ENCODE results near the gene CMIP. TPM values are rescaled to one million over a fixed set of nuclear protein-coding genes. Genes with fewer than 3 reads are reported as not detected.

Gene CMIP
- total RNA-seq, 4 donors from 2014 or later = 15.5 to 65.9 (median 20.2) TPM

- H3K27me3 ChIP-seq = no peaks in the 10 kb centered on the region
- H3K36me3 ChIP-seq = no peaks in the 10 kb centered on the region
- H3K4me3 ChIP-seq (replicated peaks in 1 of 3) = no peak overlapping the region
- TF ChIP-seq POLR2A (IDR thresholded peaks at IDR 0.05) (no peak), CTCF (IDR thresholded peaks at IDR 0.05) (no peak)
- intact Hi-C loops (cut with DNase I) = no loop called here
- peaks cover 3 to 38% of the 10 kb centered on the region in 2 donors for H3K4me1 ChIP-seq
- H3K27ac ChIP-seq = no peak overlapping the region
- no peak for DNase-seq
- no peaks in the 10 kb centered on the region for H3K9me3 ChIP-seq
- 95 to 97% methylated on average over 10 to 13 of the region's 13 CpGs for WGBS, 2 donors
Measured at GRCh38 chr16:81455006-81455405, 10.4 kb downstream of the CMIP start.

GRCh38 chr16:81455720-81456494 lies 11.3 kb downstream of the CMIP start:
- Histone ChIP-seq H3K27me3 (no peaks in the 10 kb centered on the region), H3K4me3 (replicated peaks in 1 of 3) (no peak overlapping the region), H3K4me1 (peaks cover 7 to 43% of the 10 kb centered on the region in 2 donors), H3K9me3 (no peaks in the 10 kb centered on the region), H3K36me3 (no peaks in the 10 kb centered on the region), H3K27ac (no peak overlapping the region)
- no peak for DNase-seq
- TF ChIP-seq CTCF (IDR thresholded peaks at IDR 0.05) (no peak), POLR2A (IDR thresholded peaks at IDR 0.05) (no peak)
- intact Hi-C loops (cut with DNase I) = no loop called here
- WGBS, 2 donors = 91 to 95% methylated on average over 17 of the region's 17 CpGs

GRCh38 chr16:81456523-81457325 lies 12.1 kb downstream of the CMIP start:
- no peaks in the 10 kb centered on the region for H3K36me3 ChIP-seq
- DNase-seq = no peak

DNA sequence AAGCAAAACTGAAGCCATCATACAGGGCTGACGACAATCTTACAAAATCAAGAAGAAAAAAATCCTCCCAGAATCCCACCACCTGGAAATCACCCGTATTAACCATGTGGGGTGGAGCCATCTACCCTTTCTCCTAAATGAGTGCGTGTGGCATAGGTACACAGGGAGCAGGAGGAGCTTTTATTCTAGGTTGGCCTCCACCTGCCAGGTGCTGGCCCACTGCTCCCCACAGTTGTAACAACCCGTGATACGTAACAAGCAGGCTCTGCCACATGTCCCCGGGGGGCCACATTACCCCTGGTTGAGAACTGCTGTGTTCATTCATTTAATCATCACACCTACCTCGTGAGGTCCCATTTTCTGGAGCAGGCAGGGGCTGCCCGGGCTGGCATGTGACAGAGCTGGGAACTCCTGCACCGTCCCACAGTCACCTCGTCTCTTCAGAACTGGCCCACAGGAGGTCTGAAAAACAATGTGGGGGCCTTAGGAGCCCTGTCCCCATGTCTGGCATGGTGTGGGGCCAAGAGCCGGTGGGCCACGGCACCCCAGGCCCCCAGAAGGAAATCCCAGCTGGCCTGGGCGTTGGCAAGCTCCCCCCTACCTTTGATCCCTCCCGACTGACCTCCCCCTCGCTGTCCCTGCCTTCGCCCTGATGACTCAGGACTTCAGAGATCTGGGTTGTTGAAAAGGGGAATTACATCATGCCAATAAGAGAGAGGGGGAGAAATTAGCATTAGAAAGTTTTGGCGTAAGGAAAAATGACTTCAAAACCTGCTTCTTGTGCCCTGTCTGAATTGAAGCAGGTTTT lies 12.9 kb downstream of the CMIP start:
- H3K4me1 ChIP-seq = peaks cover 11 to 41% of the 10 kb centered on the region in 2 donors

More at GRCh38 chr16:81456523-81457325, 12.1 kb downstream of the CMIP start:
- H3K9me3 ChIP-seq = no peaks in the 10 kb centered on the region
- no peaks in the 10 kb centered on the region for H3K27me3 ChIP-seq
- peaks cover 7 to 43% of the 10 kb centered on the region in 2 donors for H3K4me1 ChIP-seq
- intact Hi-C loops (cut with DNase I) = no loop called here
- TF ChIP-seq CTCF (IDR thresholded peaks at IDR 0.05) = no peak
- no peak for TF ChIP-seq POLR2A (IDR thresholded peaks at IDR 0.05)
- no peak overlapping the region for H3K27ac ChIP-seq
- no peak overlapping the region for H3K4me3 ChIP-seq (replicated peaks in 1 of 3)
- WGBS, 2 donors = 93% methylated on average over 21 to 22 of the region's 23 CpGs

More for the DNA sequence above, 12.9 kb downstream of the CMIP start:
- intact Hi-C loops (cut with DNase I) = no loop called here
- 75 to 83% methylated on average over 12 to 17 of the region's 17 CpGs for WGBS, 2 donors
- Histone ChIP-seq H3K36me3 (no peaks in the 10 kb centered on the region), H3K27me3 (no peaks in the 10 kb centered on the region), H3K27ac (no peak overlapping the region), H3K9me3 (no peaks in the 10 kb centered on the region), H3K4me3 (replicated peaks in 1 of 3) (no peak overlapping the region)
- TF ChIP-seq POLR2A (IDR thresholded peaks at IDR 0.05) (no peak), CTCF (IDR thresholded peaks at IDR 0.05) (no peak)
- no peak for DNase-seq

Data from thyroid gland (tissue), 4 donors.